Psoas muscle (tissue), 8 donors: ENCODE data around the gene PIGV. TPM values are rescaled to one million over a fixed set of nuclear protein-coding genes. Genes with fewer than 3 reads are reported as not detected.
A peak's percentile ranks its signal among the peaks of the same experiment; 100 is the strongest.

Source experiments
- ATAC-seq, 4 donors: fragments of 200-7000 bp; cut with Tn5 transposase; one replicate each; pipeline ENCODE4 v1.9.1; 2020; ENCODE audit warnings: moderate library complexity in 3 of 4, mild to moderate bottlenecking in 2 of 4
- DNase-seq, 2 donors: peaks; one replicate each; pipeline ENCODE4 v3.0.0-alpha.2; 2020
- H3K27ac ChIP-seq: fragments of 200-600 bp; one replicate; pipeline ENCODE4 v1.8.0; 2022
- H3K27me3 ChIP-seq, 3 donors: fragments of 200-600 bp in 1 of 3; one replicate each; pipeline versions ENCODE4 v1.6.1 to v1.8.0; 2013 to 2022; ENCODE audit warnings: low read length in 2 of 3, mild to moderate bottlenecking in 2 of 3, moderate library complexity in 1 of 3; ENCODE audit not compliant: insufficient read depth in 3 of 3
- H3K36me3 ChIP-seq, 2 donors: fragments of 200-600 bp in 1 of 2; one replicate each; pipeline versions ENCODE4 v1.6.1 to v1.8.0; 2013 to 2022; ENCODE audit warnings: low read depth in 1 of 2, mild to moderate bottlenecking in 1 of 2, moderate library complexity in 1 of 2; ENCODE audit not compliant: insufficient read depth in 1 of 2
- H3K4me1 ChIP-seq: fragments of 200-600 bp; one replicate; pipeline ENCODE4 v1.8.0; 2022
- H3K4me3 ChIP-seq: fragments of 200-600 bp; one replicate; pipeline ENCODE4 v1.8.0; 2022; ENCODE audit warnings: mild to moderate bottlenecking
- H3K9me3 ChIP-seq: fragments of 200-600 bp; one replicate; pipeline ENCODE4 v1.8.0; 2022
- WGBS, 3 donors: extraction: QIAGEN DNeasy Blood & Tissue Kit; methylation state at CpG; one replicate each; pipeline versions ENCODE4 v1.1.6 to v1.1.7; 2013; 5-methylcytosine and 5-hydroxymethylcytosine counted together
- intact Hi-C, 2 donors: fragments of 100-400 bp; cut with DNase I; formaldehyde crosslinking; loops; one replicate each; pipeline versions ENCODE4 v1.11.0 to v1.14.2; 2022
- polyA plus RNA-seq, 3 donors: library from polyadenylated mRNA; stranded (reverse); fragments of 200-250 nt; gene quantifications; one replicate each; pipeline ENCODE4 v1.2.3, GENCODE V29; 2013
- total RNA-seq, 4 donors: library from RNA; stranded (reverse); fragmentation: NEBNext Ultra II Directional in 2 of 4; extraction: Animal tissue kit (Norgen Biotek cat#: 25700) in 2 of 4; gene quantifications; one replicate each; pipeline versions ENCODE4 v1.2.1 to v1.2.4, GENCODE V29; 2021 to 2023
- TF ChIP-seq, protein P1 (sequence below): fragments of 200-600 bp; IDR thresholded peaks from one replicate; pipeline ENCODE4 v1.8.0; 2022; ENCODE audit warnings: antibody characterized with exemption
- donor health status: healthy with polysubstance abuse.
- donor health status: DM: no; HTN: no; CAD: no; lungs with moderate emphysema.
- donor health status: Bipolar disorder and iron deficiency.
- donor health status: healthy.
- donor health status: DM: yes; HTN: yes; CAD: no.
- donor health status: DM: no; HTN: no; CAD: no.
- donor health status: DM: no; HTN: no; CAD: no.
- donor health status: DM: yes; HTN: yes; CAD: no.

The PIGV gene
- total and polyA plus RNA-seq, 7 donors: 2.5 to 7.4 (median 5.1) TPM

DNA sequence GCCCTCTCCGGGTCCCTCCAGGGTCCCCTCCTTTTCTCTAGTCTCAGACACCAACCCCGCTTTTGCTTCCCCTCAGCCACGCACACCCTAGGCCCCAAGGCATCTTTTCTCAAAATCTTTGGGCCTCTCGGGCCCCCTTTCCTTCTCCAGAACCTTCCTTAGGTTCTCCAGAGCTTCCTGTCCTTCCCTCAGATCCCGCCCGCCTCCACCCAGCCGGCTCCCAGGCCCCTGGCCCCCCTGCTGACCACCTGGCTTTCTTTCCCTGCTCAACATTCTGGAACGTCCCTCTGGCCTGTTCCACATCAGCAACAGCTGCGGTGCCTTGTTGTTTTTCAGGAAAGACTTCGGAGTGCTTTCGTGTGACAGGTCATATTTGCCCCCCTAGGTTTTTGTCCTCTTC is 39.9 kb downstream of the PIGV start:
- DNase-seq: no peak
- TF ChIP-seq, protein P1, sequence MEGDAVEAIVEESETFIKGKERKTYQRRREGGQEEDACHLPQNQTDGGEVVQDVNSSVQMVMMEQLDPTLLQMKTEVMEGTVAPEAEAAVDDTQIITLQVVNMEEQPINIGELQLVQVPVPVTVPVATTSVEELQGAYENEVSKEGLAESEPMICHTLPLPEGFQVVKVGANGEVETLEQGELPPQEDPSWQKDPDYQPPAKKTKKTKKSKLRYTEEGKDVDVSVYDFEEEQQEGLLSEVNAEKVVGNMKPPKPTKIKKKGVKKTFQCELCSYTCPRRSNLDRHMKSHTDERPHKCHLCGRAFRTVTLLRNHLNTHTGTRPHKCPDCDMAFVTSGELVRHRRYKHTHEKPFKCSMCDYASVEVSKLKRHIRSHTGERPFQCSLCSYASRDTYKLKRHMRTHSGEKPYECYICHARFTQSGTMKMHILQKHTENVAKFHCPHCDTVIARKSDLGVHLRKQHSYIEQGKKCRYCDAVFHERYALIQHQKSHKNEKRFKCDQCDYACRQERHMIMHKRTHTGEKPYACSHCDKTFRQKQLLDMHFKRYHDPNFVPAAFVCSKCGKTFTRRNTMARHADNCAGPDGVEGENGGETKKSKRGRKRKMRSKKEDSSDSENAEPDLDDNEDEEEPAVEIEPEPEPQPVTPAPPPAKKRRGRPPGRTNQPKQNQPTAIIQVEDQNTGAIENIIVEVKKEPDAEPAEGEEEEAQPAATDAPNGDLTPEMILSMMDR: no peak
- Histone ChIP-seq H3K36me3 (peaks cover 0 to 17% of the 10 kb centered on the region in 2 donors), H3K27me3 (no peaks in the 10 kb centered on the region), H3K4me3 (peak overlapping the region; percentile 80), H3K9me3 (no peaks in the 10 kb centered on the region), H3K27ac (no peak overlapping the region), H3K4me1 (peaks cover 18% of the 10 kb centered on the region)
- 13 to 28% (median 14%) methylated on average over 11 of the region's 11 CpGs for WGBS, 3 donors
- no peak for ATAC-seq
- intact Hi-C loops: no loop called here

DNA sequence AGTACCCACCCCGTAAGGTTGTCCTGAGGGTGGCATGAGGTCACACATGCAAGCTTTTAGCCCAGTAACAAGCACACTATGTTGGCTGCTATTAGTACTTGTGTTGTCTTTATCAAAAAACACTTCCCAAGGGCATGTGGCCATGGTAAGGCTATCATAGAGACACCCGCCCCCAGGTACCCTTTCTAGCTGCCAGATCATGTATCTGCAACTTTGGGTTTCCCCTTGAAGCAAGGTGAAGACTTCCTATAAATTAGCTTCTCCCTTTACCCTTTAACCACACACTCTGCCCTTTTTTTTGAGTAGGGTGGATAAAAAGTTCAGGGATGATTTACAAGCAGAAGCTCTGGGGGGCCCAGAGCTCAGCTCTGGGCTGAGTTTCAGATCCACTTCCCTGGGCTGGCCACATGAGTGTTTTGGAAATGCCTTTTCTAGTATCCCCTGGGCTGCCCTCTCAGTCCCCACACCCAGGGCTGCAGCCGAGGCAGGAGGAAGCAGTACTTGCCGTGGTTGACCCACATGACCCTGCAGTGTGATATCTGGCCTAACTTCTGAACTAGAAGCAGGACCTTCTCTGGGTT is 40.8 kb downstream of the PIGV start:
- intact Hi-C loops: no loop called here
- DNase-seq (no peak), ATAC-seq (no peak)
- TF ChIP-seq, protein P1: no peak
- Histone ChIP-seq H3K9me3 (no peaks in the 10 kb centered on the region), H3K36me3 (peaks cover 0 to 25% of the 10 kb centered on the region in 2 donors), H3K4me1 (peaks cover 18% of the 10 kb centered on the region), H3K4me3 (peak overlapping the region; percentile 80), H3K27me3 (no peaks in the 10 kb centered on the region), H3K27ac (no peak overlapping the region)
- 50 to 69% (median 60%) methylated on average over 4 of the region's 4 CpGs for WGBS, 3 donors

DNA sequence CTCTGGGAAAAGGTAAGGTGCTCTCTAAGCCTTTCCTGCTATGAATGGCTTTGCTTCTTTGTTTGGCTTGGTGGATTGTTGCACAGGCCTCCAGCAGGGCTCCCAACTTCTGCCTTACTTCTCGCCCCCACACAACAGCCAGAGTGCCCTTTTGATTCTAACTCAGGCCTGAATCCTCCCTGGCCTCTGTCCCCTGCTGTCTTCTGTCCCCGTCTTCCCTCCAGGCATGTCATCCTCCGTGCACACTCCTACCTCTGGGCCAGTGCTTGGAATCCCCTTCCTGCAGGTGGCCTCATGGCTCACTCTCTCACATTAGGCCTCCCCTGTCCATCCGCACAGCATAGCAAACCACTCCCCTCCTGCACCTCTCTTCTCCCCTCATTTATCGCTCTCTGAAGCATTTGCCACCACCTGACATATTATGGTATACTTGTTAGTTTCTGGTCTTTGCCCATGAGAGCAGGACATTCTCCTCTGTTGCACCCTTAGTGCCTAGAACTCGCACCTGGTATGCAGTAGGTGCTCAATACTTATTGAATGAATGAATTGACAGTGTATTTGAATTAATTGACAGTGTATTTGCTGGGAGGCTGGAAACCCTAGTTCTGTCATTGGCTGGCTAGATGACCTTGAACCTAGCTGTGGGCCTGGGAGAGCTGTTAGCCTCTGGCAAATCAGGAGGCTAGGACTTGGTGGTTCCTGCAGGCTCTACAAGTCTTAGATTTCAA is 41.6 kb downstream of the PIGV start:
- Histone ChIP-seq H3K4me3 (peak overlapping the region; percentile 80), H3K27ac (no peak overlapping the region), H3K4me1 (peaks cover 18% of the 10 kb centered on the region), H3K36me3 (peaks cover 0 to 33% of the 10 kb centered on the region in 2 donors), H3K27me3 (no peaks in the 10 kb centered on the region), H3K9me3 (no peaks in the 10 kb centered on the region)
- WGBS, 3 donors: 79 to 86% (median 82%) methylated on average over 6 of the region's 6 CpGs
- DNase-seq (no peak), ATAC-seq (no peak)
- intact Hi-C loops: no loop called here
- TF ChIP-seq, protein P1: no peak

DNA sequence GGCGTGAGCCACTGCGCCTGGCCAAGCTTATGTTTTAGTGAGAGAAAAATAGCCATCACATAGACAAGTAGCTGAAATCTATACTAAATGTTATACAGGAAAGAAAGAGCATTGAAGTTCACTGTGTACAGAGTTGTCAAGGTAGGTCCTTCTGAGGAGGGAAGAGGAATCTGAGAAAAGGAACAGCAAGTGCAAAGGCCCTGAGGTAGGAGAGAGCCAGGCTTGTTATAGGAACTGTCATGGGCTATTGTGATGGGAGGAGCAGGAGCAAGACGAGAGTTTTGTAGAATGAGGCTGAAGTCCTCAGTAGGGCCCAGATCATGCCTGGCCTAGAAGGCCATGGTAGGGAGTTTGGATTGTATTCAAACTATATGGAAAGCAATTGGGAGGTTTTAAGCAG is 43.3 kb downstream of the PIGV start:
- no peak overlapping the region for H3K4me3 ChIP-seq
- DNase-seq (no peak), ATAC-seq (no peak)
- intact Hi-C loops: no loop called here
- no peak overlapping the region for H3K27ac ChIP-seq
- H3K9me3 ChIP-seq: no peaks in the 10 kb centered on the region
- 94 to 97% (median 96%) methylated on average over 3 of the region's 3 CpGs for WGBS, 3 donors
- peaks cover 0 to 51% of the 10 kb centered on the region in 2 donors for H3K36me3 ChIP-seq
- peaks cover 18% of the 10 kb centered on the region for H3K4me1 ChIP-seq
- TF ChIP-seq, protein P1: no peak
- no peaks in the 10 kb centered on the region for H3K27me3 ChIP-seq
